Left forelimb (tissue), 1 donor: Measurements from ENCODE around the gene TEKT5.

Source experiments
- DNase-seq: peaks from one replicate; pipeline ENCODE4 v3.0.0-alpha.2; 2018; ENCODE audit warnings: low spot score

TEKT5 gene

GRCh38 chr16:10578474-10579316 lies 116.0 kb downstream of the TEKT5 start:
- DNase-seq, result no peak
